Upper lobe of left lung (tissue), 6 donors: ENCODE measurements around the gene RNF2. TPM values are rescaled to one million over a fixed set of nuclear protein-coding genes. Genes with fewer than 3 reads are reported as not detected.

Experiments
- ATAC-seq, 2 donors: fragments of 200-7000 bp; cut with Tn5 transposase; one replicate each; pipeline ENCODE4 v1.9.1; 2022; ENCODE audit warnings: mild to moderate bottlenecking in 2 of 2, moderate library complexity in 2 of 2; ENCODE audit not compliant: low FRiP score in 2 of 2
- DNase-seq, 2 donors: peaks; one replicate each; pipeline ENCODE4 v3.0.0-alpha.2; 2019 to 2020
- H3K27ac ChIP-seq, 4 donors: fragments of 200-600 bp; sonication (generic); one replicate each; pipeline ENCODE4 v1.5.1; 2016 to 2019
- H3K27me3 ChIP-seq, 4 donors: fragments of 200-600 bp; sonication (generic); one replicate each; pipeline ENCODE4 v1.5.1; 2017 to 2019
- H3K36me3 ChIP-seq, 4 donors: fragments of 200-600 bp; sonication (generic); one replicate each; pipeline ENCODE4 v1.5.1; 2016 to 2019
- H3K4me1 ChIP-seq, 4 donors: fragments of 200-600 bp; sonication (generic); one replicate each; pipeline ENCODE4 v1.5.1; 2018 to 2019
- H3K4me3 ChIP-seq, 4 donors: fragments of 200-600 bp; sonication (generic); one replicate each; pipeline ENCODE4 v1.5.1; 2017 to 2019; ENCODE audit warnings: mild to moderate bottlenecking in 2 of 4, moderate library complexity in 1 of 4
- H3K9me3 ChIP-seq, 4 donors: fragments of 200-600 bp; sonication (generic); one replicate each; pipeline ENCODE4 v1.5.1; 2018 to 2019
- CTCF ChIP-seq, 6 experiments: fragments of 450-650 bp in 4 of 6; fragments of 200-600 bp in 2 of 6; sonication (generic) in 2 of 6; IDR thresholded peaks; one replicate each; pipeline ENCODE4 v1.5.1; 2016 to 2019; ENCODE audit warnings: antibody characterized with exemption in 6 of 6
- EP300 ChIP-seq, 4 donors: sonication (generic); formaldehyde crosslinking; IDR thresholded peaks; one replicate each; pipeline ENCODE4 v1.5.1; 2017; ENCODE audit warnings: antibody characterized with exemption in 4 of 4, control low read depth in 2 of 4
- POLR2A ChIP-seq, 4 donors: fragments of 450-650 bp; IDR thresholded peaks; one replicate each; pipeline ENCODE4 v1.5.1; 2016 to 2017; ENCODE audit warnings: antibody characterized with exemption in 4 of 4, mild to moderate bottlenecking in 2 of 4
- POLR2AphosphoS5 ChIP-seq, 2 donors: sonication (generic); formaldehyde crosslinking; IDR thresholded peaks; one replicate each; pipeline ENCODE4 v1.5.1; 2017; ENCODE audit warnings: antibody characterized with exemption in 2 of 2
- WGBS, 2 donors: methylation state at CpG; one replicate each; pipeline ENCODE4 v1.1.5; 2017 to 2018; 5-methylcytosine and 5-hydroxymethylcytosine counted together
- total RNA-seq, 6 donors: library from RNA; depleted of rRNA in 4 of 6; stranded (reverse); fragments of >200 nt in 4 of 6; gene quantifications; one replicate each; pipeline versions ENCODE4 v1.1.0 to v1.2.1, GENCODE V29; 2016 to 2021
- donor health status: DM: no; HTN: no; CAD: no; lungs with moderate emphysema.
- donor health status: DM: no; HTN: yes; CAD: no; lungs with severe emphysema.

The RNF2 gene
- total RNA-seq, 6 donors from 2014 or later: 4.2 to 17.8 (median 12.1) TPM

- Histone ChIP-seq H3K9me3 (no peaks in the 10 kb centered on the region), H3K4me1 (no peaks in the 10 kb centered on the region), H3K4me3 (no peak overlapping the region), H3K36me3 (no peaks in the 10 kb centered on the region), H3K27me3 (no peaks in the 10 kb centered on the region), H3K27ac (no peak overlapping the region)
- no peak for TF ChIP-seq POLR2A (IDR thresholded peaks at IDR 0.05)
- no peak for TF ChIP-seq CTCF (IDR thresholded peaks at IDR 0.05)
- TF ChIP-seq POLR2AphosphoS5 (IDR thresholded peaks at IDR 0.05): no peak
- no peak for TF ChIP-seq EP300 (IDR thresholded peaks at IDR 0.05)
- ATAC-seq (no peak), DNase-seq (no peak)
- 74 to 76% methylated on average over 3 of the region's 3 CpGs for WGBS, 2 donors
These were observed 11.7 kb upstream of the RNF2 start for GRCh38 chr1:185033686-185034085.

- 76 to 89% methylated on average over 1 of the region's 1 CpG for WGBS, 2 donors
- no peak for ATAC-seq
- no peak overlapping the region for H3K27ac ChIP-seq
- TF ChIP-seq CTCF (IDR thresholded peaks at IDR 0.05): no peak
- DNase-seq: no peak
- H3K27me3 ChIP-seq: no peaks in the 10 kb centered on the region
- no peaks in the 10 kb centered on the region for H3K36me3 ChIP-seq
- no peaks in the 10 kb centered on the region for H3K4me1 ChIP-seq
- no peak overlapping the region for H3K4me3 ChIP-seq
- no peaks in the 10 kb centered on the region for H3K9me3 ChIP-seq
These were observed 10.1 kb upstream of the RNF2 start for GRCh38 chr1:185035258-185035657.

GRCh38 chr1:185038813-185039376, 6.5 kb upstream of the RNF2 start:
- Histone ChIP-seq H3K36me3 (no peaks in the 10 kb centered on the region), H3K9me3 (no peaks in the 10 kb centered on the region), H3K27me3 (no peaks in the 10 kb centered on the region), H3K4me1 (no peaks in the 10 kb centered on the region), H3K4me3 (no peak overlapping the region), H3K27ac (no peak overlapping the region)
- DNase-seq (no peak), ATAC-seq (no peak)
- TF ChIP-seq POLR2AphosphoS5 (IDR thresholded peaks at IDR 0.05): no peak
- TF ChIP-seq POLR2A (IDR thresholded peaks at IDR 0.05): no peak
- no peak for TF ChIP-seq EP300 (IDR thresholded peaks at IDR 0.05)
- no peak for TF ChIP-seq CTCF (IDR thresholded peaks at IDR 0.05)
- 88 to 93% methylated on average over 7 of the region's 7 CpGs for WGBS, 2 donors

- H3K9me3 ChIP-seq: no peaks in the 10 kb centered on the region
- no peaks in the 10 kb centered on the region for H3K36me3 ChIP-seq
- H3K4me3 ChIP-seq: no peak overlapping the region
- no peaks in the 10 kb centered on the region for H3K27me3 ChIP-seq
- DNase-seq: no peak
- 79 to 86% methylated on average over 4 of the region's 4 CpGs for WGBS, 2 donors
- TF ChIP-seq POLR2A (IDR thresholded peaks at IDR 0.05): no peak
- no peak for TF ChIP-seq EP300 (IDR thresholded peaks at IDR 0.05)
- no peak for TF ChIP-seq CTCF (IDR thresholded peaks at IDR 0.05)
- TF ChIP-seq POLR2AphosphoS5 (IDR thresholded peaks at IDR 0.05): no peak
- ATAC-seq: no peak
- peaks cover 0 to 3% (median 0%) of the 10 kb centered on the region in 4 donors for H3K4me1 ChIP-seq
- H3K27ac ChIP-seq: no peak overlapping the region
These were observed 5.5 kb upstream of the RNF2 start for GRCh38 chr1:185039726-185040407.

GRCh38 chr1:185040408-185040735, 5.0 kb upstream of the RNF2 start:
- ATAC-seq: no peak
- peaks cover 0 to 5% (median 0%) of the 10 kb centered on the region in 4 donors for H3K4me1 ChIP-seq
- WGBS, 2 donors: 59 to 77% methylated on average over 1 of the region's 1 CpG
- TF ChIP-seq POLR2AphosphoS5 (IDR thresholded peaks at IDR 0.05) (no peak), POLR2A (IDR thresholded peaks at IDR 0.05) (no peak), EP300 (IDR thresholded peaks at IDR 0.05) (no peak), CTCF (IDR thresholded peaks at IDR 0.05) (no peak)
- no peak overlapping the region for H3K27ac ChIP-seq
- H3K4me3 ChIP-seq: no peak overlapping the region
- peaks cover 0 to 4% (median 0%) of the 10 kb centered on the region in 4 donors for H3K9me3 ChIP-seq
- H3K27me3 ChIP-seq: no peaks in the 10 kb centered on the region
- H3K36me3 ChIP-seq: no peaks in the 10 kb centered on the region
- DNase-seq: no peak
